Mesangial cell (primary cell): ENCODE measurements around the gene TEX29. TPM values are rescaled to one million over a fixed set of nuclear protein-coding genes. Genes with fewer than 3 reads are reported as not detected.

Source experiments
- total RNA-seq: library from RNA; depleted of rRNA; stranded (reverse); fragments of >200 nt; gene quantifications from 2 replicates; pipeline ENCODE4 v1.2.3, GENCODE V29; 2015

The TEX29 gene
- total RNA-seq = not detected in 2 replicates

DNA sequence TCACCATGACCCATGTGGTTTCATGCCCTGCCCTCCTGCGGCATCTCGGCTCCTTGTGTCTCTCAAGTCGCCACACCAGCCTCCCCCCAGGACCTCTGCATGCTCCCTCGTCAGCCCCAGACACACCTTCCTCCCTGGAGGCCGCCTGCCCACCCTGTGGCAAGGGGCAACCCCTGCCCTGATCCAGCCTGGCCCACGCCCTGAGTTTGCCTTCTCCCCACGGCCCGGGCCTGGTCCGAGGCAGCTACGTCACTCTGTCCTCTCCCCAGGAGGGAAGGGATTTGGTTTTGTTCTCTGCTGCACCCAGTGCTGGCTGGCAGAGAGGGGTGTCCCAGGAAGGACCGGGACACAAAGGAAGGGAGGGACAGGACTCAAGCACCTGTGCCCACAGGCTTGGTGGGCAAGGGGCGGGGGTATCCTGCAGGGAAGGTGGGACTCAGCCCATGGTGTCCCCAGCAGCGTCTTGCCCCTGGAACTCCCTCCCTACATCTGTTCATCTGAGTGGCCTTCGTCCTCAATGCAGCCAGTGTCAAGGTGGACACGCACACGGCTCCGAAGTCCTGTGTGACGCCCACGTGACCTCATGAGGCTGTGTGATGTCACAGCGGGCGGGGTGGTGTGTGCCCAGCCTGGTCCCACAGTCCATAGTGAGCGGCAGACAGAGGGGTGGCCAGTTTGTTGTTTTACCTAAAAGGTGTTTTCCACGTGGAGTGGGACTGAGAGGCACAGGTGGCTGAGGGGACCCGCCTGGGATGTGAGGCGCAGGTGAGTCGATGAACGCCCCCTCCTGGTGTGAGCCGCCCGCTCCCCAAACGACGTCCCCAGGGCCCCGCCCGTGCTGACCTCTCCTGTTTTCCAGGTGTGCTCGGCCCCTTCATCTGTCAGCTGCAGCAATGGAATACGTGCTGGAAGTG is at the start of gene TEX29:
TEX29 (plus strand) TSS at position 645 of the 914 bp plus-strand sequence; CDS start at position 894, 249 bp downstream.

Other genes starting within 250 kb of the TEX29 start
- 17.3 and 22.3 TPM in 2 replicates for gene ARHGEF7, start 205.3 kb upstream of the TEX29 start, total RNA-seq